Measurements from ENCODE around the gene GBF1. TPM values are rescaled to one million over a fixed set of nuclear protein-coding genes. Genes with fewer than 3 reads are reported as not detected.

The GBF1 gene
- total RNA-seq, 2 experiments from 2014 or later: 28.8 to 30.9 TPM

- DNase-seq: no peak
- peaks cover 13% of the 10 kb centered on the region for H3K4me1 ChIP-seq (ENCODE audit: insufficient read depth, low read length)
- no peak overlapping the region for H3K27ac Mint-ChIP-seq
- intact Hi-C loops (cut with DNase I, micrococcal nuclease): no loop called here
- no peak overlapping the region for H3K4me3 ChIP-seq (ENCODE audit: low read length)
- peaks cover 50% of the 10 kb centered on the region for H3K36me3 Mint-ChIP-seq (ENCODE audit: low read depth)
- POLR2A ChIA-PET: no interaction called here
- no peak for ATAC-seq (ENCODE audit: poor library complexity)
- H3K27ac ChIP-seq (ENCODE audit: low read depth in 1 of 2, low read length in 2 of 2): no peak overlapping the region
- H3K4me3 Mint-ChIP-seq: no peak overlapping the region
- no peak for TF ChIP-seq CTCF (IDR thresholded peaks at IDR 0.05)
- H3K4me1 Mint-ChIP-seq (ENCODE audit: low read depth): peaks cover 69% of the 10 kb centered on the region
- H3K9me3 ChIP-seq (ENCODE audit: control insufficient read depth in 1 of 2, insufficient read depth in 1 of 2, low read length in 2 of 2): no peaks in the 10 kb centered on the region
- CTCF ChIA-PET: interaction anchor here (1.0 to 1.8 kb wide), 2 partner anchors 17 to 79 kb away, joined by 4 to 6 read pairs; no protein-coding TSS in a partner anchor
- peaks cover 17% of the 10 kb centered on the region for H3K36me3 ChIP-seq (ENCODE audit: insufficient read depth, low read length)
- no peaks in the 10 kb centered on the region for H3K9me3 Mint-ChIP-seq
- H3K27me3 Mint-ChIP-seq: no peaks in the 10 kb centered on the region
- no peaks in the 10 kb centered on the region for H3K27me3 ChIP-seq (ENCODE audit: control insufficient read depth in 1 of 2, insufficient read depth in 2 of 2, low read length in 2 of 2)
These were observed 39.8 kb downstream of the GBF1 start for GRCh38 chr10:102285133-102285532.

- Histone ChIP-seq H3K27ac (ENCODE audit: low read depth in 1 of 2, low read length in 2 of 2) (no peak overlapping the region), H3K4me3 (ENCODE audit: low read length) (no peak overlapping the region), H3K9me3 (ENCODE audit: control insufficient read depth in 1 of 2, insufficient read depth in 1 of 2, low read length in 2 of 2) (no peaks in the 10 kb centered on the region), H3K36me3 (ENCODE audit: insufficient read depth, low read length) (peaks cover 17% of the 10 kb centered on the region), H3K4me1 (ENCODE audit: insufficient read depth, low read length) (peaks cover 5% of the 10 kb centered on the region), H3K27me3 (ENCODE audit: control insufficient read depth in 1 of 2, insufficient read depth in 2 of 2, low read length in 2 of 2) (no peaks in the 10 kb centered on the region)
- Mint-ChIP-seq H3K27me3 (no peaks in the 10 kb centered on the region), H3K36me3 (ENCODE audit: low read depth) (peaks cover 48% of the 10 kb centered on the region), H3K27ac (no peak overlapping the region), H3K4me3 (no peak overlapping the region), H3K4me1 (ENCODE audit: low read depth) (peaks cover 58% of the 10 kb centered on the region), H3K9me3 (no peaks in the 10 kb centered on the region)
- DNase-seq: no peak
- POLR2A ChIA-PET: no interaction called here
- no peak for ATAC-seq (ENCODE audit: poor library complexity)
- no peak for TF ChIP-seq CTCF (IDR thresholded peaks at IDR 0.05)
- CTCF ChIA-PET: interaction anchor here (0.7 to 1.8 kb wide), 3 partner anchors 9 to 78 kb away, joined by 3 to 6 read pairs (median 4); no protein-coding TSS in a partner anchor
- intact Hi-C loops (cut with DNase I, micrococcal nuclease): no loop called here
These were observed 40.9 kb downstream of the GBF1 start for GRCh38 chr10:102286216-102286615.

GRCh38 chr10:102287538-102287937 is 42.2 kb downstream of the GBF1 start:
- no peaks in the 10 kb centered on the region for H3K27me3 ChIP-seq (ENCODE audit: control insufficient read depth in 1 of 2, insufficient read depth in 2 of 2, low read length in 2 of 2)
- intact Hi-C loops (cut with DNase I, micrococcal nuclease): no loop called here
- DNase-seq (no peak), ATAC-seq (ENCODE audit: poor library complexity) (no peak)
- Mint-ChIP-seq H3K9me3 (no peaks in the 10 kb centered on the region), H3K27ac (no peak overlapping the region), H3K4me1 (ENCODE audit: low read depth) (peaks cover 53% of the 10 kb centered on the region), H3K4me3 (no peak overlapping the region), H3K36me3 (ENCODE audit: low read depth) (peaks cover 50% of the 10 kb centered on the region), H3K27me3 (no peaks in the 10 kb centered on the region)
- peaks cover 5% of the 10 kb centered on the region for H3K4me1 ChIP-seq (ENCODE audit: insufficient read depth, low read length)
- H3K9me3 ChIP-seq (ENCODE audit: control insufficient read depth in 1 of 2, insufficient read depth in 1 of 2, low read length in 2 of 2): no peaks in the 10 kb centered on the region
- H3K27ac ChIP-seq (ENCODE audit: low read depth in 1 of 2, low read length in 2 of 2): no peak overlapping the region
- POLR2A ChIA-PET: interaction anchor here (1.0 kb wide), 1 partner anchor 13 kb away, joined by 3 read pairs; no protein-coding TSS in a partner anchor
- no peak overlapping the region for H3K4me3 ChIP-seq (ENCODE audit: low read length)
- TF ChIP-seq CTCF (IDR thresholded peaks at IDR 0.05): no peak
- H3K36me3 ChIP-seq (ENCODE audit: insufficient read depth, low read length): peaks cover 17% of the 10 kb centered on the region
- CTCF ChIA-PET: interaction anchor here (1.6 kb wide), 1 partner anchor 10 kb away, joined by 4 read pairs; no protein-coding TSS in a partner anchor
